ENCODE results near the gene AEBP1. TPM values are rescaled to one million over a fixed set of nuclear protein-coding genes. Genes with fewer than 3 reads are reported as not detected.

The AEBP1 gene
- total and polyA plus RNA-seq, 9 donors: 137 to 563 (median 283) TPM

DNA sequence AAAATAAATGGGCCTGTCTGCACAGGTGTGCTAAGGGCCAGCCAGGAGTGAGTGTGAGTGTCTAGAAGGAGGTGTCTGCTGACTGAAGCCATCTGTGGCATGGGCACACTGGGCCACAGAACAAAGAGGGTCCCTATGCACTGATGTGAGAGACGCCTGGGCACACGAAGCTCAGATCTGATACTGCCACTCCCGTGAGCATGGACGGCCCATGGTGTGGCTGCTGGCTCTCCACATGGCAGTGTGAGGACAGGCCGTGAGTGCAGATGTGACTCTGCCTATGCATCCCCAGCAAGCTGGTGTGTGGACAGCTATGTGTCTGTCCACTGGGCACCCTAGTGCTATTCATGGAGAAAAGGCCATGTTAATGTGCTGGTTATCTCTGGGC, 49.8 kb downstream of the AEBP1 start:
- Histone ChIP-seq H3K9me3 (no peaks in the 10 kb centered on the region), H3K27me3 (no peaks in the 10 kb centered on the region), H3K4me1 (ENCODE audit: insufficient read depth) (no peaks in the 10 kb centered on the region), H3K4me3 (no peak overlapping the region), H3K36me3 (no peaks in the 10 kb centered on the region), H3K27ac (no peak overlapping the region)
- intact Hi-C loops (cut with DNase I): no loop called here
- TF ChIP-seq EP300 (IDR thresholded peaks at IDR 0.05) (no peak), CTCF (IDR thresholded peaks at IDR 0.05) (no peak), POLR2A (IDR thresholded peaks at IDR 0.05) (no peak)
- WGBS, 3 donors: 85 to 87% (median 87%) methylated on average over 5 of the region's 5 CpGs
- no peak for DNase-seq

- H3K9me3 ChIP-seq: no peaks in the 10 kb centered on the region
- DNase-seq: no peak
- intact Hi-C loops (cut with DNase I): no loop called here
- H3K4me3 ChIP-seq: no peak overlapping the region
- no peaks in the 10 kb centered on the region for H3K4me1 ChIP-seq (ENCODE audit: insufficient read depth)
- no peaks in the 10 kb centered on the region for H3K36me3 ChIP-seq
- H3K27ac ChIP-seq: no peak overlapping the region
- TF ChIP-seq CTCF (IDR thresholded peaks at IDR 0.05) (no peak), POLR2A (IDR thresholded peaks at IDR 0.05) (no peak), EP300 (IDR thresholded peaks at IDR 0.05) (no peak)
- no peaks in the 10 kb centered on the region for H3K27me3 ChIP-seq
- 75 to 88% (median 76%) methylated on average over 3 of the region's 3 CpGs for WGBS, 3 donors
Measured at GRCh38 chr7:44154703-44155102, 50.6 kb downstream of the AEBP1 start.

- DNase-seq: no peak
- H3K27me3 ChIP-seq: no peaks in the 10 kb centered on the region
- H3K4me1 ChIP-seq (ENCODE audit: insufficient read depth): no peaks in the 10 kb centered on the region
- TF ChIP-seq EP300 (IDR thresholded peaks at IDR 0.05) (no peak), POLR2A (IDR thresholded peaks at IDR 0.05) (no peak), CTCF (IDR thresholded peaks at IDR 0.05) (no peak)
- no peak overlapping the region for H3K4me3 ChIP-seq
- 74 to 81% (median 76%) methylated on average over 7 to 8 of the region's 8 CpGs for WGBS, 3 donors
- intact Hi-C loops (cut with DNase I): no loop called here
- H3K36me3 ChIP-seq: no peaks in the 10 kb centered on the region
- H3K27ac ChIP-seq: no peak overlapping the region
- H3K9me3 ChIP-seq: no peaks in the 10 kb centered on the region
Measured at GRCh38 chr7:44155191-44156185, 51.3 kb downstream of the AEBP1 start.

GRCh38 chr7:44156453-44157010, 52.4 kb downstream of the AEBP1 start:
- intact Hi-C loops (cut with DNase I): no loop called here
- H3K36me3 ChIP-seq: no peaks in the 10 kb centered on the region
- no peaks in the 10 kb centered on the region for H3K27me3 ChIP-seq
- H3K27ac ChIP-seq: no peak overlapping the region
- no peaks in the 10 kb centered on the region for H3K4me1 ChIP-seq (ENCODE audit: insufficient read depth)
- no peak for DNase-seq
- H3K9me3 ChIP-seq: no peaks in the 10 kb centered on the region
- H3K4me3 ChIP-seq: no peak overlapping the region
- WGBS, 3 donors: 80 to 83% (median 83%) methylated on average over 3 to 4 of the region's 4 CpGs
- no peak for TF ChIP-seq POLR2A (IDR thresholded peaks at IDR 0.05)
- no peak for TF ChIP-seq EP300 (IDR thresholded peaks at IDR 0.05)
- TF ChIP-seq CTCF (IDR thresholded peaks at IDR 0.05): no peak
